GM18867 (cell line): ENCODE results near the gene DENND4B.
"Not testable (repeated sequence)": the region's sequence is repeated elsewhere in the genome, so short reads cannot be mapped to it uniquely, and the experiment has no call there.

ENCODE experiments used
- ATAC-seq: cut with Tn5 transposase; IDR thresholded peaks from one replicate; pipeline ENCODE4 v1.9.1; 2021; ENCODE audit warnings: mild to moderate bottlenecking, moderate library complexity; ENCODE audit not compliant: unreplicated experiment

DENND4B gene

GRCh38 chr1:153929426-153929825 is 17.1 kb downstream of the DENND4B start:
- no peak for ATAC-seq

GRCh38 chr1:153928791-153929341 is 17.7 kb downstream of the DENND4B start:
- no peak for ATAC-seq

- no peak for ATAC-seq
Observed at GRCh38 chr1:153928245-153928644, 18.3 kb downstream of the DENND4B start.

GRCh38 chr1:153926405-153926804 is 20.1 kb downstream of the DENND4B start:
- no peak for ATAC-seq

GRCh38 chr1:153922972-153923925 is 23.3 kb downstream of the DENND4B start, which contains the start of gene GATAD2B:
GATAD2B (minus strand) TSS chr1:153922972; CDS start chr1:153828347, 94,625 bp downstream.
- peak; percentile 91 for ATAC-seq

- peak; percentile 26 for ATAC-seq
Observed at GRCh38 chr1:153922076-153922971, 24.2 kb downstream of the DENND4B start.

- ATAC-seq, result no peak
Observed at GRCh38 chr1:153921803-153922075, 24.8 kb downstream of the DENND4B start.

- no peak for ATAC-seq
Observed at GRCh38 chr1:153921080-153921802, 25.3 kb downstream of the DENND4B start.

- ATAC-seq, result no peak
Observed at GRCh38 chr1:153919876-153920852, 26.4 kb downstream of the DENND4B start.

- no peak for ATAC-seq
Observed at GRCh38 chr1:153916297-153916696, 30.2 kb downstream of the DENND4B start.

- ATAC-seq, result no peak
Observed at GRCh38 chr1:153912349-153912748, 34.2 kb downstream of the DENND4B start.

GRCh38 chr1:153910560-153910959 is 36.0 kb downstream of the DENND4B start:
- ATAC-seq, result not testable (repeated sequence)

GRCh38 chr1:153908071-153908470 is 38.4 kb downstream of the DENND4B start:
- ATAC-seq, result no peak

GRCh38 chr1:153907134-153907533 is 39.4 kb downstream of the DENND4B start:
- ATAC-seq, result no peak

- no peak for ATAC-seq
Observed at GRCh38 chr1:153906396-153906795, 40.1 kb downstream of the DENND4B start.

GRCh38 chr1:153905908-153906307 is 40.6 kb downstream of the DENND4B start:
- not testable (repeated sequence) for ATAC-seq

- ATAC-seq, result no peak
Observed at GRCh38 chr1:153903841-153904455, 42.6 kb downstream of the DENND4B start.

GRCh38 chr1:153899509-153899908 is 47.0 kb downstream of the DENND4B start:
- no peak for ATAC-seq

- not testable (repeated sequence) for ATAC-seq
Observed at GRCh38 chr1:153895866-153896265, 50.7 kb downstream of the DENND4B start.
